Measurements from ENCODE around the gene TGIF2. TPM values are rescaled to one million over a fixed set of nuclear protein-coding genes. Genes with fewer than 3 reads are reported as not detected.
"Not testable (repeated sequence)": the region's sequence is repeated elsewhere in the genome, so short reads cannot be mapped to it uniquely, and the experiment has no call there.

Gene TGIF2
- total RNA-seq, 1 experiment from 2014 or later = 20.9 TPM

DNA sequence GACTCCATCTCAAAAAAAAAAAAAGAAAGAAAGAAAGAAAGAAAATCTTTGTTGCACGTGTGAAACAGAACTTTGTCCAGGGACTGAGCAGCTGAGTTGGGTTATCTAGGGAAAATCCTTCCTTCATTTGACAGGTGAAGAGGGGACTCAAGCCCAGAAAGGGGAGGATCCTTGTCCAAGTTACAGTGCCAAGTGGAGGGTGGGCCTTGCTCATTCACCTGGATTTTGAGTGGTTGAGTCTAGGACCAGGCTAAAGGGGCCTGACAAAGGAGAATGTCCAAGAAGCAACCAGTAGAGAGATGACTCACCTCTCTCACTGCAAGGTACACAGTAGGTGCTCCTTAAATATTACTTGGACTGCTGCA lies 2.7 kb downstream of the TGIF2 start:
- no peak for DNase-seq (ENCODE audit: low read depth)

DNA sequence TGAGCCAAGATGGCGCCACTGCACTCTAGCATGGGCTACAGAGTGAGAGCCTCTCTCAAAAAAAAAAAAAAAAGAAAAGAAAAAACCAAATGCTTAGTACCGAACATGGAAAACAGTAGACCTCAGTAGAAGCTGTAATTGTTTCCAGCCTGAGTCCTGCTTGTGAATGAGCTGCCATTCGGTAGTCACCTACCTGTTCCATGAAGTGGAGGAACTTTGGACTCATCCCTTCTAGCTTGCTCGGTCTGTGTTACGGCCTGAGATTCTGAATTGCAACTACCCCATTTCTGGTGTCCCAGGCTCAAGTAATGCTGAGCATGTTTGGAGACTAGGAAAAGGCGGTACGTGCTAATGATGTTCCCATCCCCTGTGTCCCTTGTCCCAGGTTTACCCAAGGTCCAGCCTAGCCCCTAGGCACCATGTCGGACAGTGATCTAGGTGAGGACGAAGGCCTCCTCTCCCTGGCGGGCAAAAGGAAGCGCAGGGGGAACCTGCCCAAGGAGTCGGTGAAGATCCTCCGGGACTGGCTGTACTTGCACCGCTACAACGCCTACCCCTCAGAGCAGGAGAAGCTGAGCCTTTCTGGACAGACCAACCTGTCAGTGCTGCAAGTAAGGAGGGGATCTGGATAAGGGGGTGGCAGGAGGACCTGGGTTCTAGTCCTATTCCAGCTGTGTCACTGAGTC lies 5.1 kb downstream of the TGIF2 start:
- DNase-seq (ENCODE audit: low read depth) = no peak

DNA sequence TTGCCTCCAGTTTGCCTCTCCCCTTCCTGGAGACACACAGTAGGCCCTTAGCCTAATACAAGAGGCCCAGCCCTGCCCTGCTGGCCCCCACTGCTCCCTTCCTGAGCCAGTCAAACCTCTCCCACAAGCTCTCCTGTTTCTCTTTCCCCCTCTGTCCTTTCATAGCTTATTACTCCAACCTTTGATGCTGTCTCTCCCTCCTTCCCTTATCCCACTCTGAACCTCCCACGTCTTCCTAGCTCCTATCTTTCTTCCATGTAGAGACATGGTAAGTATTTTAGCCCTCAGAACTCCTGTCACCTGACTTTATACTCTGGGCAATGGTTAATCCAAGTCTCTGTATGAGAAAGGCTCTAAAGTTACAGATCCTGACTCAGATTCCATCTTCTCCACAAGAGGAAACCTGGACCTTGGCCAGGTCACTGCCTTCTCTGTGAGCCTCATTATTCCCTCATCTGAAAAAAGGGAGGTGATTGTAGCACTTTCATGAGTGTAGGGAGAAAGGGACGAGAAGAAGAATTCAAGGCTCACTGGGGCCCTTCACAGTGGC lies 6.7 kb downstream of the TGIF2 start:
- DNase-seq (ENCODE audit: low read depth) = no peak

DNA sequence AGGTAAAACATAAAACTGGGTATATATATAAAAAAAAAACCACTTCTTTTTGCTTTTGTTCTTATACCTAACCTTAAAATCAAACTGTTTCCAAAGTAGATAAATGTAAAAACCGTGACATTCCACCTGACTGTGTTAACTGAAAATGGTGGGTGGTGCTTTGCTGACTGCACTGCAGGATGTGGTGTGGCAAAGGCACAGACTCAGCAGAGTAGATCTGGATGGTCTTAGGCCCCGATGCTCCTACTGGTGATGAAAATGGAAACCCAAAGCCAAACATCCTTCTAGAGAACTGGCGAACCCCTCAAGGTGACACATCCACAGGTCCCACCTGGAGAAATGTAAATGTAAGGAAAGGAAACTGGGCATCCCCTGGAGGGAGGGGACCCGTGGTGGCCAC lies 8.9 kb downstream of the TGIF2 start:
- no peak for DNase-seq (ENCODE audit: low read depth)

DNA sequence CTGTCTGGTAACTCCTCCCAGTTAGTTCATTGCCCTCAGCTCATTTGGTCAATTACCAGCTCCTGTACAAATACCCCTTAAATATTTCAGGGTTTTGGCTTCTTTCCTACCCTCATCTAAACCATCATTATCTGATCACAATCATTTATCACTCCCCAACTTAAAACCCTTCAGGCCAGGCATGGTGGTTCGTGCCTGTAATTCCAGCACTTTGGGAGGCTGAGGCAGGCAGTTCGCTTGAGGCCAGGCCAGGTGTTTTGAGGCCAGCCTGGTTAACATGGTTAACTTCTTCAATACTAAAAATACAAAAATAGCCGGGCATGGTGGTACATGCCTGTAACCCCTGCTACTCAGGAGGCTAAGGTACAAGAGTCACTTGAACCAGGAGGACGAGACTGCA lies 9.4 kb downstream of the TGIF2 start:
- no peak for DNase-seq (ENCODE audit: low read depth)

DNA sequence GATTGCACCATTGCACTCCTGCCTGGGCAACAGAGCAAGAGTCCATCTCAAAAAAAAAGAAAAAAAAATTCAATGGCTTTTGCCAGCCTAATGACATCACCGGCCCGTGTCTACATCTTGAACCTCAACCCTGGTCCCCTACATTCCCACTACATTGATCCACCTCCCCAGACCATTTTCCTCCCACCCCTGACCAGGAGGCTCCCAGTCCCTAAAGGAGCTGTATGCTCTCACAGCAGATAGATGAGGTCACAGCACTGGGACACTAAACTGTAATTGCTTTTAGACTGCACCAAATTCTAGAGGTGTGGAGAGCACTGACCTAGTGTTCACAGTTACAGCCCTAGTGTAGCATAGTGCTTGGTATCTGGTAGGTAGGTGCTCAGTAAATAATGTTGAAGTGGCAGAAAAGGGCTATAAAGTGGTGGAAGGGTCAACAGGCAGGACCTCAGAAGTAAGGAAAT lies 10.7 kb downstream of the TGIF2 start:
- no peak for DNase-seq (ENCODE audit: low read depth)

DNA sequence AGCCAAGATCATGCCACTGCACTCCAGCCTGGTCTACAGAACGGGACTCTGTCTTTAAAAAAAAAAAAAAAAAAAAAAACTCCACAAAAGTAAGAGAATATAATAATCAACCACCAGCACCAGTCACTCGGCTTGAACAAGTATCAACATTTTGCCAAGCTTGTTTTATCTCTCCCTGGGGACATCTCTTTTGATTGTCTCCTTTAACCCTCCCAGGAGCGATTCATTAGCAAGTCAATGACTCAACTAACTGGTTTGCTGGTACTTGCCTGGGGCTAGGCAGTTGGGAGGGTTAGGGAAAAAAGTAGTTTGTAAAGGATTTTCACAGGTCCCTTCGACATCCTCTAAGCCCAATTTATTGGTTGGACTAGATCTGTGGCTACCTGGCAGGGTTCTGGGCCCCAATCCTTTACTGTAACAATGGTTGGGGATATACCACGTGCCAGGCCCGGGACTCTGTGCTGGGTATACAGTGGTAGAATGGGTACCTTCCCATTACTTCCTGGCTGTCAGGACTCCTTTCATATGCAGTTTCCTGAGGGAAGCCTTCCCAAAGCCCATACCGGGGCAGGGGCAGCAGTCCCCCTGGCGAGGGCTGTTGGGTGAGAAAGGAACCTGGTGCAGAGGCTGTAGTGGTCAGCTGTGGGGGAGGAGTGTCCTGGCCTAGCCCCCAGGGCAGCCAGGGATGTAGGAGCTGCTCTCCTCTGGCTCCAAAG lies 12.2 kb downstream of the TGIF2 start:
- DNase-seq (ENCODE audit: low read depth) = no peak

DNA sequence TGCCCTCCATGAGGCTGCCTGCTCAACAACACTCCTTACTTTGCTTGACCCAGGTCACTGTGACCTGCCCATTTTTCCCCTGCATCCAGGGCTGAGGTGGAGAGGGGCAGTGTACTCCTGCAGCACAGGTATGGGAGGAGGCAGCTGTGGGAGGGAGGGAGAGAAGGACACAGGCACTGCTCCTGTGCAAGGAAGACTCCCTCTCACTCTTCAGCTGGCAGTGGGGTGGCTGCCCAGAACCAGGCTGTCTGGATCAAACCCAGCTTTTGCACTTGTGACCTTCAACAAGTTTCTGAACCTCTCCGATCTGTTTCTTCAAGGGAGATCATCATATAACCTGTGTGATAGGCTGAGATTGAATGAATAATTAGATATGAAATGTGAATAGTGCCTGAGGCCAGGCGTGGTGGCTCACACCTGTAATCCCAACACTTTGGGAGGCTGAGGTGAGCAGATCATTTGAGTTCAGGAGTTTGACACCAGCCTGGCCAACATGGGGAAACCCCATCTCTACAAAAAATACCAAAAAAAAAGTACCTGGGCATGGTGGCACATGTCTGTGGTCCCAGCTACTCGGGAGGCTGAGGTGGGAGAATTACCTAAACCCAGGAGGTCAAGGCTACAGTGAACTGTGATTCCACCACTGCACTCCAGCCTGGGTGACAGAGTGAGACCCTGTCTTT lies 14.1 kb downstream of the TGIF2 start:
- no peak for DNase-seq (ENCODE audit: low read depth)

DNA sequence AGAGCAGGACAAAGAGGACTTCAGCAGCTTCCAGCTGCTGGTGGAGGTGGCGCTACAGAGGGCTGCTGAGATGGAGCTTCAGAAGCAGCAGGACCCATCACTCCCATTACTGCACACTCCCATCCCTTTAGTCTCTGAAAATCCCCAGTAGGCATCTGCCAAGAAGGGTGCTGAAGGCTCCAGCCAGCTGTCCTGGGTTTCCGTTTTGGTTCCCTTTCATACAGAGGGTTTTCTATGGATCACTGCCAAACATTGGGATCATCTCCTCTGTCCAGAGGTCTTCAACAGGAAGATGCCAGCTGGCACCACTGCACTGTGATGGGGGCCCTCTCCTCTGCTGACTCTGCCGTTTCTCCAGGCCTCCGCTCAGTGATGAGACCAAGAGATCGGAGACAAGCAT lies 17.9 kb downstream of the TGIF2 start:
- DNase-seq (ENCODE audit: low read depth) = no peak

DNA sequence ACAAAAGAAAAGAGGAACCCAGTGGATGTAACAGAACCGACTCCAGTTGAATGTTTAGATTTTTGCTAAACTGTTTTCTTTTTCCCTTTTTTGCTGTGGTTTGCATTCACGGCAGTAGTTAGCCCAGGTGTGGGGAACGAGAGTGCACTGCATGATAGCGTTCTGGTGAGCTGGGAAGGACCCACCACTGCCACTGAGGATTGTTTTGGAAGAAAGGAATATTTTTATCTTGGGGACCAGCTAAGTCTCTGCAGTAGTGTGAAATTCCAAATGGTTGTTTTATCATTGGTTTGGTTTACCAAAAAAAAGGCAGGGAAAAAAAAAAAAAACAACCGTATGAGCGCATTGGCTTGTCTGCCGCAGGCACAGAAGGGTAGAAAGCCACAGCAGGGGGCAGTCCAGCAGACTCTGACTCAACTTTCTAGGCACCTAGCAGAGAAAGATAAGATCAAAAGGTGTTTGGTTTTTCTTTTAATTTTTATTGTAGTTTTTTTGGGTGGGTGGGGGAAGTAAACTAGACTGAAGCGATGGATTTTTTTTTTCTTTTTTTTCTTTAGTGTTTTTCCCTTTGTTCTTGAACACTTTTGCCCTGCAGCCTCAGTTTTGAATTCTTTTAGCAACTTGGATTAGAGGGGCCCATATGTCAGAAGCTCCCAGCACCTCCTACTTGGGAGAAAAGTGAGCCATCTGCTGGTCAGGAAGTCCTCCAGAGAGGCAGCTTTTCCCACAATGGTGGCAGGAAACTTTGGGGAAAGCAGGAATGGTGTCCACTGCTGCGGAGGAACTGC lies 18.7 kb downstream of the TGIF2 start:
- no peak for DNase-seq (ENCODE audit: low read depth)

DNA sequence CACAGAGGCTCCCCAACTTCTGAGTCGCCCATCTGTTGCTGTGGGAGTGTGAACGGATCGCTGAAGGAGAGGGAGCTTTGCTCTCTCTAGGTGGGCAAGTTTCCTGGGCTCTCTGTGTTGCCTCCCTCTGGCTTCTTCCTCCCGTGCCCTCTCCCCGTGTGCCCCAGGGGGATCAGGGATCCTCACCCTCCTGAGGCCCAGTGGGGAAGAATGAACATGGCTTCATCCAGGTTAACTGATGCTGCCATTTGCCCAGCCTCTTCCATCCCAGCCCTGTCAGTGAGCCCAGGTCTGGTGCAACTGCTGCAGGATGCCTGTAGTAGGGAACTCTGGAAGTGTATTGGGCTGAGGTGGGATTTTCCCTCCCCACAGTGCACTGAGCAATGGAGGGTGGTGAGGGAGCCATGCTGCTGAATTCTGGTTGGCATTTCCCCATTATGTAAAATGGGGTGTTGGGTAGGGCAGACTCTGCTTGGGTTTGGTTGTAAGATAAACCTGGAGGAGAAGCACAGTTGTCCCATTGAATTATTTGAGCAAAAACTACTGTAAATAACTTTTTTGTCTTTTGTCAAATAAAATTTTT lies 20.0 kb downstream of the TGIF2 start:
- no peak for DNase-seq (ENCODE audit: low read depth)

DNA sequence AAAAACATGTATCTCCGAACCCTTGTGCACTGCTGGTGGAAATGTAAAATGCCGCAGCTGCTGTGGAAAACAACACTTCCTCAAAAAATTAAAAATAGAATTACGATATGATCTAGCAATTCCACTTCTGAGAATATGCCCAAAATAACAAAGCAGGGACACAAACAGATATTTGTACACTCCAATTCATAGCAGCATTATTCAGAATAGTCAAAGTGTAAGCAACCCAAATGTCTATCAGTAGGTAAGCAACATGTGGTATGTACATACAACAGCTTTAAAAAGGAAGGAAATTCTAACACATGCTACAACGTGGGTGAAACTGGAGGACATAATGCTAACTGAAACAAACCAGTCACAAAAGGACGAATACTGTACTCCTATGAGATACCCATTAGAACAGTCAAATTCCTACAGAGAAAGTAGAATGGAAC lies 26.5 kb downstream of the TGIF2 start:
- no peak for DNase-seq (ENCODE audit: low read depth)

DNA sequence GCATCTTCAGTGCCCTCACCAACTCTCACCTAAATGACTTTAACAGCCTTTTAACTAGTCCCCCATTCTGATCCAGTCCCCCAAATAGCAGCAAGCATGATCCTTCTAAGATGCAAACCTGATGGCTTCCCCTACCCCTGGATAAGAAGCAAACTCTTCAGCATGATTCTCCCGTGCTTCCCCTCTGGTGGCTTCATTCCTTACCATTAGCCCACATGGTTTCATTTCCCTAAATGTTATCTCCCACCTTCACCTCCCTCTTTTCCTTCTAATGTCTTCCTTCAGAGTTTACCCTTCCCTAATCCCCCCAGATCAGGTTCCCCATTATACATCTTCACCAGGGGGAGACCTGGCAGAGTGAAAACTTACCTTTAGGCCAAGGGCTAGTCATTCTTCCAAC lies 28.1 kb downstream of the TGIF2 start:
- DNase-seq (ENCODE audit: low read depth) = no peak

DNA sequence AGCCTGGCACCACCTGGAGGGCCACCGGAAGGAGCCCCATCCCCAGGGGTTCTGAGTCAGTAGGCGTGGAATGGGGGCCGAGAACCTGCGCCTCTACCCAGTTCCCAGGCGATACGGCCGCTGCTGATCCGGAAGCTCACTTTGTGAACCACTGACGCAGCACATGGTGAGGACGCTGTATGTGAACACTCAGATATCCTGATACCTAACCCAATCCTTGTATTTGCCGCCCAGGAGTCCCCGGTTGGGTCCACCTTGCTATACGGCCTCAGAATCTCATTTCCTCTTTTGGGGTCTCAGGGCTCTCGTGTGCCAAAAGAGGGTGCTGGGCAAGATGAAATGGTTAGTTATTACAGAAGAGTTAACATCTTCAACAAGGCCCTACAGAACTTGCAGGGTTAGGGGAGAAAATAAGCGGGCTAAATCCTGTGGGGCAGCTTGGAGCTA lies 31.6 kb downstream of the TGIF2 start:
- DNase-seq (ENCODE audit: low read depth) = peak; percentile 39

DNA sequence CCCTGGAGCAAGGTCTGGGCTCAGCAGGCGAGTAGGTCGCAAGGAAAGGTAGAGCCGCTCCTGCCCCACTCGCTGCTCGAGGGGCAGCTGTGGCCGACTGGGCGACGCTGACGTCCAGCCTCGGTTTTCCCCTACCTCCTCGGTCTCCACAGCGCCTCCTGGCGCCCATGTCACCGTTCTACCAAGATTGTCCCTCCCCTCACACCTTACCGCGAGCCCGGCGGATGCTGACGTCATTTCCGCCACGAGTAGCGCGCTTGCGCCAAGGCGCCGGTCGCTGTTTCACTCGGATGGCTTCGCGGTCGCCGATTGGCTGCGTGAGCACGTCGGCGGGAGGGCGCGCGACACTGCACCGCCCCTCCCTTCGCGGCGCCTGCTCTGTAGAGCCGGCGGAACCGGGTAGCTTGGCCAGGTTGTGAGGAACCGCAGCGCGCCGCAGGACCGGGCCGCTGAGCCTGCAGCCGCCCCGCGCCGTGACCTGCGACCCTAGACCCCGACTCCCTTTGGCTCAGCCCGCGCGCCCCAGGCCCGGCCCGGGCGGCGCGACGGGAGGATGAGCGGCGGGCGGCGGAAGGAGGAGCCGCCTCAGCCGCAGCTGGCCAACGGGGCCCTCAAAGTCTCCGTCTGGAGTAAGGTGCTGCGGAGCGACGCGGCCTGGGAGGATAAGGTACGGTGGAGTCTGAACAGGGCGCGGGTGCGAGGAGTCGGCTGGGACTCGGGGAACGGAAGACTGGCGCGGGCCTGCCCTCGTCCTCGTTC lies 32.2 kb downstream of the TGIF2 start, which contains the start of gene RAB5IF:
RAB5IF (plus strand) TSS at position 381 of the 759 bp plus-strand sequence; CDS start at position 554, 173 bp downstream.
- peak; percentile 98 for DNase-seq (ENCODE audit: low read depth)

DNA sequence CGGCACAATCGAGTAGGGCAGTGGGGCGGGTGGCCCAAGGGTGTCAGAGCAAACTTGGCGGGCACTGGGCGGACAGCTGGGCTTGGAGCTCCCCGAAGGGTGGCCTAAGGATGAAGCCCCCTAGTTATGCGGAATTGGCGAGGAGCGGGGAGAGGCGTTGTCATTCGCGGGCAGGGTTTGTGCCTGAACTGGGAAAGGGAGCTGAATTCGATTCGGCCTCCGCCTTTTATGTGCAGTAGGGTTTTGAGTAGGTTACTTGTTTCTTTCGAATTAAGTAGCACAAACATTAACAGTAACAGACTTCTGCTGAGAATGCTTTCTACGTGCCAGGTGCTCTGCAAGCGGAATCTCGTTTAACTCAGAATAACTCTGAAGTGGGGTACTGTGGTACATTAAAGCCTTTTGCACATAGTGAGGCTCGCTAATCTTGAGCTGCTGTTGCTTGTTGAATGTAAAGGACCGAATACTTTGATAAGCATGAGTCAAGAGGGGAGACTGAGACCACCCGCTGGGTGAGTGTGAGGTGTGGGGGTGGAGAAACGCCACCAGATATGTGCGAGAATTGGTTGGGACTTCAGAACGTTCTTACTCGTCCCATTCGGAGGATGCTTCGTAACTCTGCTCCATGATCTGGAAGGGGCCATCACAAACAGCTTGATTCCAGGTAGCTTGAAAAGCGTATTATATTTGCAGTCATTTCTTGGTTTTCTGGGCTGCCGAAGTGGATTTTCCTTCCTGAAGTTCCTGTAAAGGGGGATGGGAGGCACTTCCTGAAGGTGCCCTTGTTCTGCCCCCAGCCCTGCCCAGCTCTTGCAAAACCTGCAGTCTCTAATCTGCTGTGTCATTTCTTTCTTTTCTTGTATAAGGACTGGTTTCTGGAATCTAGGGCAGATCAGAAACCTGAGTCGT lies 33.0 kb downstream of the TGIF2 start:
- peak; percentile 44 for DNase-seq (ENCODE audit: low read depth)

DNA sequence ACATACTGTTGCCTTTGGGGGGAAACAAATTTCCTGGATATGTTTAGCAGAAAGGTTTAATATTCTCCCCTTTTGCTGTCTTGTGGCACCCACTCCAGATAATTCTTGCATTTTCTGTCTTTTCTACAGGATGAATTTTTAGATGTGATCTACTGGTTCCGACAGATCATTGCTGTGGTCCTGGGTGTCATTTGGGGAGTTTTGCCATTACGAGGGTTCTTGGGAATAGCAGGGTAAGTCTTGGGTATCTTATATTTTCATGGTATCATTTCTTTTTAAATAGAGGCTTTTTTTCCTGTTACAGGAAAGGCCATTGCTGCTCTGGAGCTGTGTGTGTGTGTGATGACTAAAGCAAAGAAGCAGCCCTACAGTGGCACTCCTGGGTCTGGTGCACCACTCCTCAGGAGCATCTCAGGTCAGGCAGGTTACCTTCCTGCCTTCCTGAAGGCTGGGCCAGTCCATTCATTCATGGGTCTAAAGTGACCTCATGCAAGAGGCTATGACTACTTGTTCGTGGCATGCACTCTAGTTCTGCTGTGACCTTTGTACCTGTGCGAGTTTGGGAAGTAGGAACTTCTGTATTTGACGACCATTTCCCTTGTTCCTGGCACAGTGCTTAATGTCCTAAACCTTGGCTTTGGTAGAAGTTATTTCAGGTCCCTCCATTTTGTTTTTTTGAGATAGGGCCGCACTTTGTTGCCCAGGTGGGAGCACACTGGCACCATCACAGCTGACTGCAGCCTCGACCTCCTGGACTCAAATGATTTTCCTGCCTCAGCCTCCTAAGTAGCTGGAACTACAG lies 34.4 kb downstream of the TGIF2 start:
- DNase-seq (ENCODE audit: low read depth) = no peak

DNA sequence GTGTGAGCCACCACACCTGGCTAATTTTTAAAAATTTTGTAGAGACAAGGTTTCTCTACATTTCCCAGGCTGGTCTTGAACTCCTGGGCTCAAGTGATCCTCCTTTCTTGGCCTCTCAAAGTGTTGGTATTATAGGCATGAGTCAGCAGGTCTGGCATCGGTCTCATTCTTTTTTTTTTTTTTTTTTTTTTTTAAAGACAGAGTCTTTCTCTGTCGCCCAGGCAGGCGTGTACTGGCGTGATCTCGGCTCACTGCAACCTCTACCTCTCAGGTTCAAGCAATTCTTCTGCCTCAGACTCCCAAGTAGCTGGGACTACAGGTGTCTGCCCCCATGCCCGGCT lies 35.0 kb downstream of the TGIF2 start:
- not testable (repeated sequence) for DNase-seq (ENCODE audit: low read depth)

Measured in HT1080 (cell line).